CD4-positive, alpha-beta T cell (primary cell): ENCODE measurements around the gene TMA7. TPM values are rescaled to one million over a fixed set of nuclear protein-coding genes. Genes with fewer than 3 reads are reported as not detected.
A peak's percentile ranks its signal among the peaks of the same experiment; 100 is the strongest.
"Not testable (repeated sequence)": the region's sequence is repeated elsewhere in the genome, so short reads cannot be mapped to it uniquely, and the experiment has no call there.

ENCODE experiments used
- ATAC-seq: fragments of 200-7000 bp; cut with Tn5 transposase; one replicate; pipeline ENCODE4 v1.10.0; 2022; ENCODE audit warnings: mild to moderate bottlenecking; ENCODE audit not compliant: poor library complexity
- CTCF ChIA-PET: fragments of 350-600 bp; sonication (Branson Sonifier 250); formaldehyde crosslinking; loops from one replicate; lab custom pipeline; 2021; ENCODE audit warnings: antibody characterized with exemption, inconsistent platforms; lab: Charles Lee
- POLR2A ChIA-PET: fragments of 350-600 bp; sonication (Branson Sonifier 250); formaldehyde crosslinking; loops from one replicate; lab custom pipeline; 2021; ENCODE audit warnings: antibody characterized with exemption, inconsistent platforms; lab: Charles Lee
- DNase-seq, 14 experiments: peaks; one replicate each; pipeline ENCODE4 v3.0.0-alpha.2; 2013 to 2020; ENCODE audit warnings: mixed read lengths in 2 of 14
- H3K27ac ChIP-seq, 2 donors: one replicate each; pipeline versions ENCODE4 v1.5.1 to v1.7.0; 2013; ENCODE audit warnings: low read length in 2 of 2, low read depth in 1 of 2, mild to moderate bottlenecking in 1 of 2
- H3K27me3 ChIP-seq, 2 experiments: 1 replicate in 1 of 2; 2 replicates in 1 of 2; pipeline versions ENCODE4 v1.6.1 to v1.7.0; 2013; ENCODE audit warnings: low read length in 2 of 2, control low read depth in 1 of 2, mild to moderate bottlenecking in 1 of 2, moderate library complexity in 1 of 2; ENCODE audit not compliant: insufficient read depth in 2 of 2, control insufficient read depth in 1 of 2
- H3K36me3 ChIP-seq: one replicate; pipeline ENCODE4 v1.6.1; 2013; ENCODE audit warnings: low read length, control low read depth; ENCODE audit not compliant: insufficient read depth
- H3K4me1 ChIP-seq: one replicate; pipeline ENCODE4 v1.6.1; 2013; ENCODE audit warnings: low read length, control low read depth; ENCODE audit not compliant: insufficient read depth
- H3K4me3 ChIP-seq: one replicate; pipeline ENCODE4 v1.5.1; 2013; ENCODE audit warnings: mild to moderate bottlenecking, low read length, moderate library complexity
- H3K9me3 ChIP-seq, 2 experiments: 1 replicate in 1 of 2; 2 replicates in 1 of 2; pipeline versions ENCODE4 v1.6.1 to v1.7.0; 2013; ENCODE audit warnings: low read length in 2 of 2, mild to moderate bottlenecking in 2 of 2, control low read depth in 1 of 2, moderate library complexity in 1 of 2; ENCODE audit not compliant: control insufficient read depth in 1 of 2, insufficient read depth in 1 of 2
- H3K27ac Mint-ChIP-seq: one replicate; pipeline ENCODE4 v1.8.0; 2020; ENCODE audit warnings: mixed read lengths
- H3K27me3 Mint-ChIP-seq: one replicate; pipeline ENCODE4 v1.8.0; 2021; ENCODE audit warnings: mixed read lengths
- H3K36me3 Mint-ChIP-seq: one replicate; pipeline ENCODE4 v1.8.0; 2021; ENCODE audit warnings: low read depth, mixed read lengths
- H3K4me1 Mint-ChIP-seq: one replicate; pipeline ENCODE4 v1.8.0; 2021; ENCODE audit warnings: low read depth, mixed read lengths
- H3K4me3 Mint-ChIP-seq: one replicate; pipeline ENCODE4 v1.8.0; 2020; ENCODE audit warnings: mild to moderate bottlenecking, mixed read lengths
- H3K9me3 Mint-ChIP-seq: one replicate; pipeline ENCODE4 v1.8.0; 2020; ENCODE audit warnings: mixed read lengths
- CTCF ChIP-seq: fragments of 200-600 bp; IDR thresholded peaks from one replicate; pipeline ENCODE4 v1.8.0; 2022; ENCODE audit warnings: antibody characterized with exemption, mild to moderate bottlenecking
- intact Hi-C, 2 experiments: fragments of 100-400 bp; cut with DNase I in 1 of 2; cut with micrococcal nuclease in 1 of 2; formaldehyde crosslinking; loops; one replicate each; pipeline versions ENCODE4 v1.15.1 to v1.9.0; 2023 to 2025; cut with DNase I, micrococcal nuclease
- total RNA-seq, 174 experiments: library from RNA in 2 of 174; stranded (reverse) in 2 of 174; gene quantifications; one replicate each; pipeline ENCODE4 v1.2.3 and lab custom pipeline; 2021 to 2026

TMA7 gene
- total RNA-seq, 2 experiments from 2014 or later = 289 to 297 TPM

DNA sequence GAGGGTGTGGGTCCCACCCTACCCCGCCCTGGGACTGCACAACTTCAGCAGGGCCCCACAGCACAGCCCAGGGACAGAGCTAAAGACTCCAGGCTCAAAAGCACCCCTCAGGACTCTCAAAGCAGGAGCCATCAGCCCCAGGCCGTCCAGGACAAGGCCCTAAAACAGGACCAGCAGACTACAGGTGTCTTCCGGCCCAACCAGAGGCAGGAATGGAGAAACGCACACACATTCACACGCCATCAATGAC is 32.5 kb downstream of the TMA7 start:
- intact Hi-C loops = loop anchor here in 1 of 2 experiments (2.0 kb wide), 1 partner anchor 26 kb away; the partner anchor contains the start of gene ATRIP
- peak overlapping the region; percentile 94 for H3K27ac Mint-ChIP-seq
- peak overlapping the region; percentile 92 to 97 for H3K27ac ChIP-seq
- peak overlapping the region; percentile 63 for H3K4me3 ChIP-seq
- DNase-seq (no peak), ATAC-seq (peak; percentile 25)
- ChIA-PET CTCF (interaction anchor here (0.9 to 3.1 kb wide), 8 partner anchors 10 to 76 kb away, joined by 3 to 22 read pairs (median 6); partner anchors contain the start of genes ATRIP and CCDC51), POLR2A (interaction anchor here (0.7 to 3.9 kb wide), 21 partner anchors 9 to 1855 kb away, joined by 3 to 55 read pairs (median 4); partner anchors contain the start of genes ATRIP, CCDC51, PFKFB4 and SHISA5)
- no peaks in the 10 kb centered on the region for H3K9me3 Mint-ChIP-seq
- H3K36me3 Mint-ChIP-seq = peaks cover 31% of the 10 kb centered on the region
- peaks cover 38% of the 10 kb centered on the region for H3K36me3 ChIP-seq
- H3K4me1 ChIP-seq = peaks cover 94% of the 10 kb centered on the region
- TF ChIP-seq CTCF = no peak
- no peaks in the 10 kb centered on the region for H3K9me3 ChIP-seq
- no peaks in the 10 kb centered on the region for H3K27me3 ChIP-seq
- peaks cover 48% of the 10 kb centered on the region for H3K4me1 Mint-ChIP-seq
- no peaks in the 10 kb centered on the region for H3K27me3 Mint-ChIP-seq
- peak overlapping the region; percentile 89 for H3K4me3 Mint-ChIP-seq

DNA sequence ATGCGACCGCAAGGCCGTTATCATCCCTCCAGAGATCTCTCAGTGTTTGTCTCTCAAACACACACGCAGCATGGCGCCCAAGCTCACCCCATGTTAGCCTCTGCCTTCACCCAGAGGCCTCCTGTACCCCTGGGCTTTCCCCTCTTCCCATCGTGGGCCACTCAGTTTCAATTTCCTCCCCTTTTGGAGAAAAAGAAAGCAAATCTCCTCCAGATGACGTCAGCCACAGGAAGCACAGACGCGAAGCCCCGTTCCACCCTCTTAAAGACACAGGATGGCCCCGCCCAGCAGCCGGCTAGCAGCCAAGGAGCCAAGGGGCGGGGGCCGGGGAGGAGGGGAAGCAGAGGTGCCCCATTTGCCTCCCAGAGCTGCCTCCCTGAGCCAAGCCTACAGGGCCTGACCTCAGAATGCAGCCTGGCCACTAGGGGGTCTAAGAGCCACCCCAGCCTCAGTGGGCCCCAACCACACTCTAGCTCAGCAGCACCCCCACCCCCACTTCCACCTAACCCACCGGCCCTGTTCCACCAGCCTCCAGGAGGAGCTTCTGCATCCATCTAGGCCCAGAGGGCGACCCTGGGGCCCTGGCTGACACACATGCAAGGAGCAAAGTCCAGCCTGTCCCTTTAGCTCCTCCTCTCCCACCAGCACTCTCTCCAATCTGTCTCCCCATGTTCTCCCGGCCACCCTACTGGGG is 33.0 kb downstream of the TMA7 start:
- ATAC-seq (peak; percentile 87), DNase-seq (peak; percentile 86 to 99 (median 94))
- Histone ChIP-seq H3K4me3 (peak overlapping the region; percentile 63), H3K27me3 (no peaks in the 10 kb centered on the region), H3K9me3 (no peaks in the 10 kb centered on the region), H3K4me1 (peaks cover 94% of the 10 kb centered on the region), H3K36me3 (peaks cover 33% of the 10 kb centered on the region), H3K27ac (peak overlapping the region; percentile 92 to 97)
- Mint-ChIP-seq H3K36me3 (peaks cover 26% of the 10 kb centered on the region), H3K9me3 (no peaks in the 10 kb centered on the region), H3K27ac (peak overlapping the region; percentile 94), H3K4me1 (peaks cover 48% of the 10 kb centered on the region), H3K4me3 (peak overlapping the region; percentile 89), H3K27me3 (no peaks in the 10 kb centered on the region)
- intact Hi-C loops = loop anchor here (1.0 to 2.0 kb wide), 3 partner anchors 26 to 34 kb away; partner anchors contain the start of genes ATRIP (in 1 of the 2), CCDC51 (in 1 of the 2) and TMA7 (in 1 of the 2)
- TF ChIP-seq CTCF = peak; percentile 28
- CTCF ChIA-PET = interaction anchor here (0.9 to 3.1 kb wide), 8 partner anchors 9 to 76 kb away, joined by 3 to 22 read pairs (median 6); partner anchors contain the start of genes ATRIP and CCDC51
- POLR2A ChIA-PET = interaction anchor here (0.7 to 3.9 kb wide), 22 partner anchors 8 to 1854 kb away, joined by 3 to 55 read pairs (median 4); partner anchors contain the start of genes ATRIP, CCDC51, PFKFB4 and SHISA5

DNA sequence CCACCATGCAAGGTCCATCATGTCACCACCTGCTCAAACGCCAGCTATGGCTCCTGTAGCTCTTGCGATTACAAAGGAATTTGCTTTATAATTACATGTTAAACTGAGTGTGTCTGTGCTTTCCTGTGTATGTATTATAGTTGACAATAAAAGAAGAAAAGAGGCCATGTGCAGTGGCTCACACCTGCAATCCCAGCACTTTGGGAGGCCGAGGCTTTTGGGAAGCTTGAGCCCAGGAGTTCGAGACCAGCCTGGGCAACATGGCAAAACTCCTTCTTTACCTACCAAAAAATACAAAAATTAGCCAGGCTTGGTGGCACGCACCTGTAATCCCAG is 33.5 kb downstream of the TMA7 start:
- H3K4me1 ChIP-seq = peaks cover 94% of the 10 kb centered on the region
- Mint-ChIP-seq H3K4me3 (peak overlapping the region; percentile 89), H3K36me3 (peaks cover 21% of the 10 kb centered on the region), H3K27me3 (no peaks in the 10 kb centered on the region), H3K4me1 (peaks cover 49% of the 10 kb centered on the region), H3K27ac (peak overlapping the region; percentile 94), H3K9me3 (no peaks in the 10 kb centered on the region)
- no peak for TF ChIP-seq CTCF
- H3K9me3 ChIP-seq = no peaks in the 10 kb centered on the region
- H3K36me3 ChIP-seq = peaks cover 28% of the 10 kb centered on the region
- H3K27me3 ChIP-seq = no peaks in the 10 kb centered on the region
- DNase-seq (no peak), ATAC-seq (no peak)
- peak overlapping the region; percentile 92 to 97 for H3K27ac ChIP-seq
- peak overlapping the region; percentile 63 for H3K4me3 ChIP-seq
- ChIA-PET CTCF (interaction anchor here (0.9 to 3.1 kb wide), 7 partner anchors 26 to 75 kb away, joined by 3 to 22 read pairs (median 8); partner anchors contain the start of genes ATRIP and CCDC51), POLR2A (interaction anchor here (0.7 to 3.9 kb wide), 14 partner anchors 9 to 233 kb away, joined by 3 to 55 read pairs (median 6); partner anchors contain the start of genes ATRIP, CCDC51, PFKFB4 and SHISA5)
- intact Hi-C loops = loop anchor here (1.0 to 2.0 kb wide), 3 partner anchors 27 to 34 kb away; partner anchors contain the start of genes ATRIP (in 1 of the 2), CCDC51 (in 1 of the 2) and TMA7 (in 1 of the 2)

- H3K36me3 Mint-ChIP-seq = peaks cover 17% of the 10 kb centered on the region
- Histone ChIP-seq H3K4me1 (peaks cover 94% of the 10 kb centered on the region), H3K36me3 (peaks cover 24% of the 10 kb centered on the region), H3K27ac (peak overlapping the region in 1 of 2 donors; percentile 92)
- H3K4me3 ChIP-seq, H3K4me3 Mint-ChIP-seq, H3K9me3 ChIP-seq, ATAC-seq, H3K27me3 Mint-ChIP-seq, DNase-seq, intact Hi-C loops, H3K9me3 Mint-ChIP-seq, H3K27me3 ChIP-seq: not testable (repeated sequence)
- H3K27ac Mint-ChIP-seq = peak overlapping the region; percentile 94
- ChIA-PET POLR2A (interaction anchor here (0.7 to 3.9 kb wide), 11 partner anchors 8 to 233 kb away, joined by 3 to 55 read pairs (median 6); partner anchors contain the start of genes ATRIP, CCDC51, PFKFB4 and SHISA5), CTCF (interaction anchor here (1.3 to 3.1 kb wide), 5 partner anchors 27 to 75 kb away, joined by 5 to 22 read pairs (median 10); partner anchors contain the start of genes ATRIP and CCDC51)
- H3K4me1 Mint-ChIP-seq = peaks cover 49% of the 10 kb centered on the region
Measured at GRCh38 chr3:48474031-48474430, 34.0 kb downstream of the TMA7 start.
